Stimulated activated naive CD4-positive, alpha-beta T cell (primary cell): Measurements from ENCODE around the gene OR52E6.
A peak's percentile ranks its signal among the peaks of the same experiment; 100 is the strongest.

ENCODE experiments used
- DNase-seq, 6 experiments: peaks; one replicate each; lab custom pipeline; 2025; lab: John Stamatoyannopoulos, UW

The OR52E6 gene

GRCh38 chr11:5841797-5842196, at the start of gene OR52E6:
Gene OR52E6 (minus strand): TSS chr11:5841897. CDS start chr11:5841897, 0 bp downstream.
- no peak for DNase-seq

DNA sequence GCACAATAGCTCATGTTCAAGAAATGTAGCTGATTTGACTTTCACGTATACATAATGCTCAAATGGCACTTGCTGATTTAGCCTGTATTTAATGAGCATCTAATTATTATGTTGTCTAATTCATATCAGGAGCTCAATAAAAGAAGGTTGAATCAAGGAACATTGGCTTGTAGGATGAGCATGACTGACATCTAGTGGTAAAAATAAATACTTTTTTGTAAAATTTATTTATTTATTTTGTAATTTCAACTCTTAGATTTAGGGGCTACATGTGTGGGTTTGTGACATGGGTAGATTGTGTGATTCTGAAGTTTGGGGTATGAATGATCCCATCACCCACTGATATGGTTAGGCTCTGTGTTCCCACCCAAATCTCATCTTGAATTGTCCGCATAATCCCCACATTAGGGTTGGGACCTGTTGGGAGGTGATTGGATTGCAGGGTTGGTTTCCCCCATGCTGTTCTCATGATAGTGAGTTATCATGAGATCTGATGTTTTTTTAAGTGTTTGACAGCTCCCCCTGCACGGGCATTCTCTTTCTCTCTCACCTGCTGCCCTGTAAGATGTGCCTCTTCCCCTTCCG, 49.6 kb upstream of the OR52E6 start:
- peak in 1 of 6 experiments; percentile 4 for DNase-seq

GRCh38 chr11:5887661-5888060, 46.0 kb upstream of the OR52E6 start:
- no peak for DNase-seq

- DNase-seq, result no peak
Measured at GRCh38 chr11:5887172-5887571, 45.5 kb upstream of the OR52E6 start.

GRCh38 chr11:5881756-5882155, 40.1 kb upstream of the OR52E6 start:
- DNase-seq, result no peak

GRCh38 chr11:5880329-5880728, 38.6 kb upstream of the OR52E6 start, which contains the start of gene OR52E4:
Gene OR52E4 (plus strand): TSS chr11:5880629. CDS start chr11:5884293, 3,664 bp downstream.
- DNase-seq, result no peak

- DNase-seq, result no peak
Measured at GRCh38 chr11:5878564-5878963, 36.9 kb upstream of the OR52E6 start.

DNA sequence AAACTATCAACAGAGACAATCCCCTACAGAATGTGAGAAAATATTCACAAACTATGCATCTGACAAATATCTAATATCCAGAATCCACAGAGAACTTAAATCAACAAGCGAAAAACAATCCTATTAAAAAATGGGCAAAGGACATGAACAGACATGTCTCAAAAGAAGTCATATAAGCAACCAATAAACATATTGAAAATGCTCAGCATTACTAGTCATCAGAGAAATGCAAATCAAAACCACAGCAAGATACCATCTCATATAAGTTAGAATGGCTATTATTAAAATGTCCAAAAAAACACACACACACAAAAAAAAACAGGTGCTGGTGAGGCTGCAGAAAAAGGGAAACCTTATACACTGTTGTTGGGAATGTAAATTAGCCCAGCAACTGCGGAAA, 24.1 kb upstream of the OR52E6 start:
- no peak for DNase-seq

- DNase-seq, result no peak
Measured at GRCh38 chr11:5857590-5857989, 15.9 kb upstream of the OR52E6 start, which contains the start of gene OR52E8. Gene OR52E8 (minus strand): TSS chr11:5857690. CDS start chr11:5857690, 0 bp downstream.

- no peak for DNase-seq
Measured at GRCh38 chr11:5851002-5851401, 9.3 kb upstream of the OR52E6 start.

DNA sequence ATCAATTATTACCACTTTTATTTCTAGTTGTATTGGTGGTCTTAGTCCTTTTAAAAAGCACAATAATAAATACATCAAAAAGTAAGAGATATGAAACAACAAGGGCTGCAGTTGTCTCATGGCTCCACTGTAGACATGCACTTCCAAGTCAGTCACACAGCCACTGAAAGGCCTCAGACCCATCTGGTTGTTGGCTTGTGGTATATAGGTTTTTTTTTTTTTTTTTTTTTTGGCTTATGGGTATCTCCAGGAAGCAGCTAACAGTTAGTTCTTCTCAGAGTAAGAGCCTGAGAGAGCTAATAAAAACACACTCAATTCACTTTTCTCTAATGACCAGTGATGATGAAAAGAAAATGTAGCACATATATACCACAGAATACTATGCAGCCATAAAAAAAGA, 6.0 kb upstream of the OR52E6 start:
- no peak for DNase-seq

- no peak for DNase-seq
Measured at GRCh38 chr11:5846701-5847100, 5.0 kb upstream of the OR52E6 start.

DNA sequence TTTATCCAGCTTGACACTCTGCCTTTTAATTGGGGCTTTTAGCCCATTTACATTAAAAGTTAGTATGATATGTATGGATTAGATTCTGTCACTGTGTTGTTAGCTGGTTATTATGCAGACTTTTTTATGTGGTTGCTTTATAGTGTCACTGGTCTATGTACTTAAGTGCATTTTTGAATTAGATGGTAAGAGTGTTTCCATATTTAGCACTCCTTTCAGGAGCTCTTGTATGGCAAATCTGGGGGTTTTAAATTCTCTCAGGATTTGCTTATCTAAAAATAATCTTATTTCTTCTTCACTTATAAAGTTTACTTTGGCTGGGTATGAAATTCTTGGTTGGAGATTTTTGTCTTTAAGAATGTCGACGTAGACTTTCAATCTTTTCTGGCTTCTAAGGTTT, 4.0 kb downstream of the OR52E6 start:
- DNase-seq, result no peak

GRCh38 chr11:5833446-5833845, 8.3 kb downstream of the OR52E6 start:
- DNase-seq, result no peak

GRCh38 chr11:5831196-5831829, 10.4 kb downstream of the OR52E6 start:
- no peak for DNase-seq

GRCh38 chr11:5818245-5818886, 23.3 kb downstream of the OR52E6 start:
- peak in 1 of 6 experiments; percentile 15 for DNase-seq

DNA sequence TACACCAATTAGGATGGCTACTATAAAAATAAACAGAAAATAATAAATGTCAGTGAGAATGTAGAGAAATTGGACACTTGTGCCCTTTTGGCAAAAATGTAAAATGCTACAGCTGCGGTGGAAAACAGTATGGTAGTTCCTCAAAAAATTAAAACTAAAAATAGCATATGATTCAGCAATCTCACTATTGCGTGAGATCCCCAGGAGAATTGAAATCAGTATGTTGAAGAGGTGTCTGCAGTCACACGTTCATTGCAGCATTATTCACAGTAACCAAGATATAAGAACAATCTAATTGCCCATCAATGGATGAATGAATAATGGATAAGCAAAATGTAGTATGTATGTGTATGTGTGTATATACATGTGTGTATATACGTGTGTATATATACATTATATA, 26.2 kb downstream of the OR52E6 start:
- no peak for DNase-seq

GRCh38 chr11:5809905-5810795, 31.5 kb downstream of the OR52E6 start:
- no peak for DNase-seq

GRCh38 chr11:5809122-5809519, 32.6 kb downstream of the OR52E6 start:
- DNase-seq, result peak in 1 of 6 experiments; percentile 33

- DNase-seq, result peak; percentile 40 to 76 (median 60)
Measured at GRCh38 chr11:5808500-5809121, 33.1 kb downstream of the OR52E6 start, which contains the start of gene OR52N2. Gene OR52N2 (plus strand): TSS chr11:5808924. CDS start chr11:5820336, 11,412 bp downstream.

GRCh38 chr11:5807580-5807979, 34.1 kb downstream of the OR52E6 start:
- DNase-seq, result no peak

GRCh38 chr11:5803982-5804381, 37.7 kb downstream of the OR52E6 start:
- no peak for DNase-seq
